IMR-90 (cell line): Measurements from ENCODE around the gene MOCOS. TPM values are rescaled to one million over a fixed set of nuclear protein-coding genes. Genes with fewer than 3 reads are reported as not detected.

Source experiments
- ATAC-seq: fragments of 200-7000 bp; cut with Tn5 transposase; 2 replicates; pipeline ENCODE4 v1.9.1; 2020; ENCODE audit warnings: low read depth, mild to moderate bottlenecking, moderate library complexity
- BruUV-seq: library from RNA; stranded (reverse); fragments of 400-500 nt; replicated peaks from 2 replicates; lab custom pipeline; 2021; lab: Mats Ljungman, UMichigan
- CTCF ChIA-PET: fragments of 300-600 bp; formaldehyde crosslinking; extraction: SDS; loops from one replicate; lab custom pipeline; 2021; ENCODE audit warnings: antibody characterized with exemption; lab: Yijun Ruan, JAX
- POLR2A ChIA-PET: fragments of 300-600 bp; sonication (Branson Sonifier 250); formaldehyde crosslinking; loops from one replicate; lab custom pipeline; 2022; ENCODE audit warnings: antibody characterized with exemption; ENCODE audit not compliant: unreplicated experiment; lab: Charles Lee
- DNase-seq: peaks from one replicate; pipeline ENCODE4 v3.0.0; 2013
- H2AFZ ChIP-seq: replicated peaks from 2 replicates; pipeline ENCODE3; 2013; ENCODE audit warnings: low read length, mild to moderate bottlenecking; ENCODE audit not compliant: poor library complexity
- H2AK5ac ChIP-seq: 2 replicates; pipeline ENCODE4 v1.6.1; 2013; ENCODE audit warnings: low read depth, low read length, inconsistent platforms
- H2AK9ac ChIP-seq: replicated peaks from 2 replicates; pipeline ENCODE3; 2013; ENCODE audit warnings: mild to moderate bottlenecking, low read depth, low read length, moderate library complexity; ENCODE audit not compliant: poor library complexity
- H2BK120ac ChIP-seq: 2 replicates; pipeline ENCODE4 v1.6.1; 2013; ENCODE audit warnings: low read depth, low read length, inconsistent platforms
- H2BK15ac ChIP-seq: 3 replicates; pipeline ENCODE4 v1.6.1; 2013; ENCODE audit warnings: low read depth, low read length, inconsistent platforms
- H2BK20ac ChIP-seq: 2 replicates; pipeline ENCODE4 v1.6.1; 2013; ENCODE audit warnings: low read depth, mild to moderate bottlenecking, inconsistent platforms, low read length, moderate library complexity
- H2BK5ac ChIP-seq: 2 replicates; pipeline ENCODE4 v1.6.1; 2013; ENCODE audit warnings: mild to moderate bottlenecking, low read depth, low read length, inconsistent platforms; ENCODE audit not compliant: poor library complexity, severe bottlenecking
- H3K14ac ChIP-seq: replicated peaks from 2 replicates; pipeline ENCODE4 v1.6.1; 2013; ENCODE audit warnings: low read depth, low read length, inconsistent platforms
- H3K18ac ChIP-seq: 2 replicates; pipeline ENCODE4 v1.6.1; 2013; ENCODE audit warnings: low read depth, low read length, control low read depth
- H3K23ac ChIP-seq: 2 replicates; pipeline ENCODE4 v1.6.1; 2013; ENCODE audit warnings: low read depth, low read length, inconsistent platforms
- H3K27ac ChIP-seq: 2 replicates; pipeline ENCODE4 v1.5.1; 2013; ENCODE audit warnings: mild to moderate bottlenecking, control low read depth, low read length; ENCODE audit not compliant: insufficient read depth
- H3K27me3 ChIP-seq: 2 replicates; pipeline ENCODE4 v1.6.1; 2013; ENCODE audit warnings: low read length; ENCODE audit not compliant: control insufficient read depth, insufficient read depth
- H3K36me3 ChIP-seq: 2 replicates; pipeline ENCODE4 v1.6.1; 2013; ENCODE audit warnings: low read length, mixed read lengths; ENCODE audit not compliant: control insufficient read depth, insufficient read depth
- H3K4ac ChIP-seq: 2 replicates; pipeline ENCODE4 v1.6.1; 2013; ENCODE audit warnings: low read depth, low read length, inconsistent platforms
- H3K4me1 ChIP-seq: 2 replicates; pipeline ENCODE4 v1.6.1; 2013; ENCODE audit warnings: low read length, mixed read lengths; ENCODE audit not compliant: control insufficient read depth, insufficient read depth
- H3K4me2 ChIP-seq: 2 replicates; pipeline ENCODE4 v1.6.1; 2013; ENCODE audit warnings: low read depth, mild to moderate bottlenecking, control low read depth, low read length, moderate library complexity
- H3K4me3 ChIP-seq: 2 replicates; pipeline ENCODE4 v1.5.1; 2013; ENCODE audit warnings: low read depth, mild to moderate bottlenecking, control low read depth, low read length, moderate library complexity; ENCODE audit not compliant: insufficient read depth
- H3K56ac ChIP-seq: 2 replicates; pipeline ENCODE4 v1.6.1; 2013; ENCODE audit warnings: low read length, inconsistent platforms; ENCODE audit not compliant: insufficient read depth; ENCODE audit errors: extremely low read depth
- H3K79me1 ChIP-seq, 2 experiments: 2 replicates each; pipeline ENCODE4 v1.6.1; 2013; ENCODE audit warnings: low read length in 2 of 2, inconsistent platforms in 1 of 2, low read depth in 1 of 2
- H3K9ac ChIP-seq: 2 replicates; pipeline ENCODE4 v1.6.1; 2013; ENCODE audit warnings: low read depth, low read length, control low read depth
- H3K9me1 ChIP-seq: 2 replicates; pipeline ENCODE4 v1.6.1; 2013; ENCODE audit warnings: low read length, inconsistent platforms; ENCODE audit not compliant: insufficient read depth
- H3K9me3 ChIP-seq: 2 replicates; pipeline ENCODE4 v1.6.1; 2013; ENCODE audit warnings: low read length; ENCODE audit not compliant: control insufficient read depth, insufficient read depth
- H4K20me1 ChIP-seq: 2 replicates; pipeline ENCODE4 v1.6.1; 2013; ENCODE audit warnings: low read length, inconsistent platforms; ENCODE audit not compliant: insufficient read depth
- H4K5ac ChIP-seq: 2 replicates; pipeline ENCODE4 v1.6.1; 2013; ENCODE audit warnings: mild to moderate bottlenecking, low read depth, low read length, control low read depth
- H4K8ac ChIP-seq, 2 experiments: 2 replicates each; pipeline ENCODE4 v1.6.1; 2013; ENCODE audit warnings: low read depth in 2 of 2, low read length in 2 of 2, control low read depth in 1 of 2, inconsistent platforms in 1 of 2
- H4K91ac ChIP-seq: 2 replicates; pipeline ENCODE4 v1.6.1; 2013; ENCODE audit warnings: low read depth, low read length, inconsistent platforms; ENCODE audit not compliant: insufficient read depth
- CHD1 ChIP-seq: IDR thresholded peaks from 2 replicates; pipeline ENCODE4 v1.6.1; 2012; ENCODE audit warnings: low read depth, low read length, improper control_type of control experiment
- MAFK ChIP-seq: IDR thresholded peaks from 2 replicates; pipeline ENCODE4 v1.6.1; 2012; ENCODE audit warnings: low read depth, low read length, improper control_type of control experiment
- MAZ ChIP-seq: IDR thresholded peaks from 2 replicates; pipeline ENCODE4 v1.6.1; 2012; ENCODE audit warnings: low read depth, mild to moderate bottlenecking, low read length, improper control_type of control experiment, moderate library complexity, borderline replicate concordance
- MXI1 ChIP-seq: IDR thresholded peaks from 2 replicates; pipeline ENCODE4 v1.6.1; 2012; ENCODE audit warnings: low read depth, mild to moderate bottlenecking, low read length, moderate library complexity, borderline replicate concordance
- NFE2L2 ChIP-seq: fragments of 150-350 bp; IDR thresholded peaks from 2 replicates; pipeline ENCODE4 v1.6.1; 2016; ENCODE audit warnings: low read depth, mild to moderate bottlenecking, low read length
- POLR2A ChIP-seq: IDR thresholded peaks from 2 replicates; pipeline ENCODE4 v1.6.1; 2012; ENCODE audit warnings: mild to moderate bottlenecking, low read depth, low read length
- RFX5 ChIP-seq: IDR thresholded peaks from 2 replicates; pipeline ENCODE4 v1.8.0; 2012; ENCODE audit warnings: low read depth, mild to moderate bottlenecking, low read length, moderate library complexity
- WGBS, 2 experiments: methylation state at CpG; one replicate each; pipeline versions ENCODE4 v1.1.5 to v1.1.7; 2013; ENCODE audit warnings: missing lambda C conversion rate in 2 of 2; ENCODE audit not compliant: insufficient read length in 1 of 2; ENCODE audit errors: extremely low coverage in 2 of 2; 5-methylcytosine and 5-hydroxymethylcytosine counted together
- dilution Hi-C: fragments of 300-500 bp; cut with HindIII; formaldehyde crosslinking; loops from one replicate; pipeline ENCODE4 v1.14.3; 2018; ENCODE audit warnings: low sequenced_read_pairs; ENCODE audit not compliant: unreplicated experiment
- in situ Hi-C: fragments of 300-500 bp; cut with MboI; formaldehyde crosslinking; loops from 3 replicates; pipeline ENCODE4 v1.14.3; 2019; ENCODE audit warnings: low sequenced_read_pairs, inconsistent platforms, mixed read lengths
- intact Hi-C: fragments of 100-400 bp; cut with micrococcal nuclease; formaldehyde crosslinking; loops from 2 replicates; pipeline ENCODE4 v1.10.0; 2022
- polyA plus RNA-seq, 3 experiments: library from polyadenylated mRNA; depleted of rRNA; stranded (reverse); fragments of >200 nt; gene quantifications; 2 replicates each; pipeline ENCODE4 v1.2.3, GENCODE V29; 2012; ENCODE audit warnings: low replicate concordance in 1 of 3
- total RNA-seq: library from RNA; depleted of rRNA; stranded (reverse); fragments of >200 nt; gene quantifications from 2 replicates; pipeline ENCODE4 v1.2.3, GENCODE V29; 2012
- TF ChIP-seq, protein P1 (sequence below): fragments of 150-350 bp; IDR thresholded peaks from 2 replicates; pipeline ENCODE4 v1.6.1; 2017; ENCODE audit warnings: mild to moderate bottlenecking, antibody characterized with exemption, low read length, low read depth

Gene MOCOS
- total and polyA plus RNA-seq, 2 of the 4 experiments (the other 2 are of a cell fraction), result 1.1 to 2.2 TPM

- Histone ChIP-seq H3K27me3 (no peaks in the 10 kb centered on the region), H3K36me3 (no peaks in the 10 kb centered on the region), H2BK5ac (no peak overlapping the region), H3K9me1 (peaks cover 36% of the 10 kb centered on the region), H2BK20ac (peak overlapping the region; percentile 48; the same call in 1 of the 2 replicates), H3K23ac (no peak overlapping the region), H3K9me3 (no peaks in the 10 kb centered on the region), H4K5ac (no peak overlapping the region), H2AK5ac (peak overlapping the region; percentile 74; the same call in 1 of the 2 replicates), H2BK15ac (peak overlapping the region; percentile 21; the same call in 1 of the 3 replicates), H3K14ac (no peak overlapping the region), H3K4me1 (peaks cover 20% of the 10 kb centered on the region), H3K56ac (no peak overlapping the region), H3K79me1 (peaks cover 20 to 53% of the 10 kb centered on the region in 2 experiments), H2AFZ (no peak overlapping the region), H3K27ac (no peak overlapping the region), H3K4me3 (no peak overlapping the region), H4K91ac (peak overlapping the region; percentile 34; the same call in 1 of the 2 replicates), H4K8ac (no peak overlapping the region), H3K4me2 (no peak overlapping the region), H2BK120ac (0 out of 2 replicates have a peak overlapping the region, but pooled peaks have one; percentile 17), H2AK9ac (no peak overlapping the region), H3K4ac (peak overlapping the region; percentile 28; the same call in 1 of the 2 replicates), H4K20me1 (peaks cover 15% of the 10 kb centered on the region), H3K9ac (no peak overlapping the region), H3K18ac (no peak overlapping the region)
- ChIA-PET CTCF (no interaction called here), POLR2A (no interaction called here)
- in situ Hi-C loops (no loop called here), dilution Hi-C loops (no loop called here), intact Hi-C loops (no loop called here)
- DNase-seq, result no peak
- TF ChIP-seq NFE2L2, result no peak
- TF ChIP-seq MAFK, result no peak
- no peak for TF ChIP-seq CHD1
- no peak for TF ChIP-seq MXI1
- TF ChIP-seq POLR2A, result no peak
- TF ChIP-seq MAZ, result no peak
- TF ChIP-seq, protein P1, sequence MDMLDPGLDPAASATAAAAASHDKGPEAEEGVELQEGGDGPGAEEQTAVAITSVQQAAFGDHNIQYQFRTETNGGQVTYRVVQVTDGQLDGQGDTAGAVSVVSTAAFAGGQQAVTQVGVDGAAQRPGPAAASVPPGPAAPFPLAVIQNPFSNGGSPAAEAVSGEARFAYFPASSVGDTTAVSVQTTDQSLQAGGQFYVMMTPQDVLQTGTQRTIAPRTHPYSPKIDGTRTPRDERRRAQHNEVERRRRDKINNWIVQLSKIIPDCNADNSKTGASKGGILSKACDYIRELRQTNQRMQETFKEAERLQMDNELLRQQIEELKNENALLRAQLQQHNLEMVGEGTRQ, result no peak
- no peak for TF ChIP-seq RFX5
- BruUV-seq, result no TSS peak
- 96% methylated on average over 3 of the region's 5 CpGs; no CpG with 5 or more reads in 1 of the 2 experiments for WGBS, 2 experiments
- no peak for ATAC-seq
Observed at GRCh38 chr18:36311026-36311570, 123.8 kb downstream of the MOCOS start.
